Transverse colon (tissue), 4 donors: ENCODE data around the gene CPS1. TPM values are rescaled to one million over a fixed set of nuclear protein-coding genes. Genes with fewer than 3 reads are reported as not detected.

ENCODE experiments used
- DNase-seq: peaks from one replicate; pipeline ENCODE4 v3.0.0-alpha.2; 2019
- H3K27ac ChIP-seq, 4 donors: fragments of 200-600 bp; sonication (generic); 2 replicates each; pipeline ENCODE4 v1.5.1; 2016 to 2018; ENCODE audit warnings: inconsistent platforms in 4 of 4
- H3K27me3 ChIP-seq: fragments of 200-600 bp; sonication (generic); 2 replicates; pipeline ENCODE4 v1.5.1; 2017; ENCODE audit warnings: inconsistent platforms
- H3K36me3 ChIP-seq, 4 donors: fragments of 200-600 bp; sonication (generic); 2 replicates each; pipeline ENCODE4 v1.5.1; 2017 to 2019; ENCODE audit warnings: inconsistent platforms in 4 of 4
- H3K4me1 ChIP-seq, 4 donors: fragments of 200-600 bp; sonication (generic); 2 replicates each; pipeline ENCODE4 v1.5.1; 2017 to 2020; ENCODE audit warnings: inconsistent platforms in 4 of 4
- H3K4me3 ChIP-seq, 4 donors: fragments of 200-600 bp; sonication (generic); 1 replicate in 1 of 4; 2 replicates in 3 of 4; pipeline versions ENCODE4 v1.5.1 to v1.6.1; 2017 to 2019; ENCODE audit warnings: inconsistent platforms in 4 of 4
- H3K9me3 ChIP-seq, 2 donors: fragments of 200-600 bp; sonication (generic); 2 replicates each; pipeline ENCODE4 v1.5.1; 2017 to 2019; ENCODE audit warnings: inconsistent platforms in 2 of 2
- CTCF ChIP-seq, 5 experiments: fragments of 200-600 bp in 3 of 5; fragments of 450-650 bp in 2 of 5; sonication (generic) in 3 of 5; IDR thresholded peaks; 1 replicate in 2 of 5; 2 replicates in 3 of 5; pipeline ENCODE4 v1.5.1; 2016 to 2017; ENCODE audit warnings: antibody characterized with exemption in 5 of 5, inconsistent platforms in 3 of 5, mild to moderate bottlenecking in 2 of 5, moderate library complexity in 1 of 5
- EP300 ChIP-seq: sonication (generic); formaldehyde crosslinking; IDR thresholded peaks from one replicate; pipeline ENCODE4 v1.6.1; 2017; ENCODE audit warnings: antibody characterized with exemption, low read depth
- POLR2A ChIP-seq: fragments of 450-650 bp; IDR thresholded peaks from one replicate; pipeline ENCODE4 v1.6.1; 2016; ENCODE audit warnings: antibody characterized with exemption, mild to moderate bottlenecking, moderate library complexity
- POLR2AphosphoS5 ChIP-seq, 3 donors: sonication (generic); formaldehyde crosslinking; IDR thresholded peaks; one replicate each; pipeline ENCODE4 v1.6.1; 2016; ENCODE audit warnings: antibody characterized with exemption in 3 of 3
- WGBS, 2 donors: methylation state at CpG; one replicate each; pipeline ENCODE4 v1.1.5; 2018; ENCODE audit warnings: low coverage in 1 of 2; 5-methylcytosine and 5-hydroxymethylcytosine counted together
- in situ Hi-C, 4 donors: fragments of 200-750 bp; cut with MboI; loops; one replicate each; pipeline versions ENCODE4 v1.15.0 to v1.15.1; 2017; ENCODE audit warnings: low sequenced_read_pairs in 3 of 4, low pct_ligation_motif_present in 1 of 4, low pct_unique_long_range_greater_than_20kb in 1 of 4
- intact Hi-C: fragments of 100-400 bp; cut with DNase I; formaldehyde crosslinking; loops from one replicate; pipeline ENCODE4 v1.15.1; 2023; ENCODE audit warnings: low total_unique reads
- total RNA-seq, 4 donors: library from RNA; depleted of rRNA; stranded (reverse); fragments of >200 nt; gene quantifications; one replicate each; pipeline ENCODE4 v1.1.0, GENCODE V29; 2016

The CPS1 gene
- total RNA-seq, 4 donors from 2014 or later = 0.32 to 0.68 TPM; not detected in 2

DNA sequence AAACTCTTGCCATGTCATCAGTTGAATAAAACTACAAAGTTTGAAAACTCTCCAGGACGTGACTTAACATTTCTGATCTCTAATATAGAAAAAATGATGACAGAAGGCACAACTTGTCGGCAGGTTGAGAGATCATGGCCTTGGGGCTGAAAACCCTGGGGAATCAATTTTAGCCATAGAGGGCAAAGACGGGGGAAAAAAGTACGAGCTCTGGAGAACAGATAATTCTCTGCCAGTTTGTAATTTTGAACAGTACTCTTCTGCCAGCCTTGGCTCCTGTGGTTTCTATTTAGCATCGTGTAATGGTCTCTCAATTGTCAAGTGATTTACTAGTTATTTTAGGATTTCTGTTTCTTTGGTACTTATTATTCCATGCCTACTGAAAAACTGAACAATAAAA, 25.3 kb upstream of the CPS1 start:
- WGBS, 2 donors = 80 to 83% methylated on average over 5 of the region's 5 CpGs
- Histone ChIP-seq H3K27me3 (no peaks in the 10 kb centered on the region), H3K27ac (no peak overlapping the region), H3K36me3 (no peaks in the 10 kb centered on the region), H3K4me3 (no peak overlapping the region), H3K9me3 (no peaks in the 10 kb centered on the region), H3K4me1 (no peaks in the 10 kb centered on the region)
- no peak for DNase-seq
- in situ Hi-C loops = no loop called here
- TF ChIP-seq POLR2A = no peak
- intact Hi-C loops = no loop called here

- H3K4me1 ChIP-seq = no peaks in the 10 kb centered on the region
- no peak overlapping the region for H3K27ac ChIP-seq
- H3K36me3 ChIP-seq = no peaks in the 10 kb centered on the region
- in situ Hi-C loops = no loop called here
- no peaks in the 10 kb centered on the region for H3K9me3 ChIP-seq
- H3K27me3 ChIP-seq = no peaks in the 10 kb centered on the region
- H3K4me3 ChIP-seq = no peak overlapping the region
- no peak for TF ChIP-seq EP300
- no peak for TF ChIP-seq POLR2AphosphoS5 (IDR thresholded peaks at IDR 0.05)
- no peak for TF ChIP-seq CTCF (IDR thresholded peaks at IDR 0.05)
- TF ChIP-seq POLR2A = no peak
- no peak for DNase-seq
- intact Hi-C loops = no loop called here
- 83 to 88% methylated on average over 3 of the region's 3 CpGs for WGBS, 2 donors
Observed at GRCh38 chr2:210531482-210531881, 24.9 kb upstream of the CPS1 start.

GRCh38 chr2:210533389-210533788, 23.0 kb upstream of the CPS1 start:
- intact Hi-C loops (no loop called here), in situ Hi-C loops (no loop called here)
- 54 to 62% methylated on average over 2 of the region's 2 CpGs for WGBS, 2 donors
- no peaks in the 10 kb centered on the region for H3K4me1 ChIP-seq
- no peaks in the 10 kb centered on the region for H3K27me3 ChIP-seq
- DNase-seq = no peak
- no peaks in the 10 kb centered on the region for H3K36me3 ChIP-seq
- H3K9me3 ChIP-seq = no peaks in the 10 kb centered on the region
- no peak overlapping the region for H3K4me3 ChIP-seq
- no peak overlapping the region for H3K27ac ChIP-seq
- TF ChIP-seq POLR2AphosphoS5 (IDR thresholded peaks at IDR 0.05) = no peak
- TF ChIP-seq EP300 = no peak
- TF ChIP-seq CTCF (IDR thresholded peaks at IDR 0.05) = no peak

DNA sequence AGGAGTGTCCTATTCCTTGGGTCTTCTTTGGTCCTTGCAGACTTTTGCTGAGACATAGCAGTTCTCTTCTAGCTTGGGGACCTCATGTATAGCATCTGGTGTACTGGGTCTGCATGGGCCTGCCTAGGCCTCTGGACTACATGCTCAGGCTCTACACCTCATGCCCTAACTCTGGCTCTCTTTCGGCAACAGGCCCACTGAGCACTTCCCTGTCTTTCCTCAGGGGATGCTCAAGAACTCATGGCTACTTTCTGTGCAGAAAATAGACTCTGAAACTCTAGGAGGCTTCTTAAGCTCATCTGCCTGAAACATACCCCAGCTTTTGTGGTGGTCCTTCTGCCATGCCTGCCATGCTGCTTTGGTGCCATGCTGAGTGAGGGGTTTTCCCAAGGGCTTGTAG, 21.5 kb upstream of the CPS1 start:
- DNase-seq = no peak
- intact Hi-C loops (no loop called here), in situ Hi-C loops (no loop called here)
- no peaks in the 10 kb centered on the region for H3K4me1 ChIP-seq
- TF ChIP-seq POLR2AphosphoS5 (IDR thresholded peaks at IDR 0.05) (no peak), POLR2A (no peak), CTCF (IDR thresholded peaks at IDR 0.05) (no peak)
- H3K27me3 ChIP-seq = no peaks in the 10 kb centered on the region
- H3K36me3 ChIP-seq = no peaks in the 10 kb centered on the region
- H3K9me3 ChIP-seq = no peaks in the 10 kb centered on the region
- WGBS, 2 donors = 73% methylated on average over 1 of the region's 1 CpG; no CpG with 5 or more reads in 1 of the 2 donors
- no peak overlapping the region for H3K4me3 ChIP-seq
- no peak overlapping the region for H3K27ac ChIP-seq

DNA sequence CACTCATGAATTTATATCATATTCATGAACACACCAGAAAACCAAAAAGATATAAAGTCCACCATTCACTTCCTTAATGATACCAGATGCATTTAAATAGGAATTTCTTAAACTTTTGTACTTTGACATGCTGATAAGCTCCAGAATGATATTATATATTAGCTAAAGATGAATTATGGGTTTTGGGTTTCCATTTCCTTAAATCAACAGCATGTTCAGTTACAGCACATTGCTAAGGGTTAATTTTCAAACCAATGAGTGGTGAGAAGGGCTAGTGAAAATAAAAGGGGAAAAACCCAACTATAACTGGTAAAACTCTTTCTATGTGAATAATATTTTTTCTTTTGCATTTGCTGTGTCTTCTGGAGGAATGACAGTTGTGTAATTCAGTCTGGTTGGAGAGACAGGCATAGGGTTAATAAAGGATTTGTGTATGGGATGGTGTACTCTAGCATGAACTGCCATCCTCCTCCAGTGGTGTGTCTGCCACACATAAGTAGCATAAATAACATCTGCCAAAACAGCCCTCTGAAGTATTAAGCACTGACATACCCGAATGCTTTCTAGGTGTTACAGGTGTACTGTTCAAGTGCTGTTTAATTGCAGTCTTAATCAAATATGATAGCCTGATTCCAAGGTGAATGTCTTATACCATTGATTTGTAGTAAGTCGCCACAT, 19.3 kb upstream of the CPS1 start:
- no peak for DNase-seq
- no peaks in the 10 kb centered on the region for H3K36me3 ChIP-seq
- 60 to 80% methylated on average over 2 of the region's 2 CpGs for WGBS, 2 donors
- in situ Hi-C loops = no loop called here
- no peak overlapping the region for H3K27ac ChIP-seq
- TF ChIP-seq CTCF (IDR thresholded peaks at IDR 0.05) = no peak
- no peak for TF ChIP-seq EP300
- TF ChIP-seq POLR2A = no peak
- TF ChIP-seq POLR2AphosphoS5 (IDR thresholded peaks at IDR 0.05) = no peak
- no peaks in the 10 kb centered on the region for H3K9me3 ChIP-seq
- intact Hi-C loops = no loop called here
- no peaks in the 10 kb centered on the region for H3K27me3 ChIP-seq
- no peaks in the 10 kb centered on the region for H3K4me1 ChIP-seq
- no peak overlapping the region for H3K4me3 ChIP-seq
